Loucy (cell line): ENCODE data around the gene MLXIPL.

ENCODE experiments used
- H2AFZ ChIP-seq: fragments of 200-600 bp; sonication (generic); 2 replicates; pipeline ENCODE4 v1.6.0; 2016; ENCODE audit warnings: antibody characterized with exemption, mild to moderate bottlenecking, low read length, moderate library complexity
- H3F3A ChIP-seq: fragments of 200-600 bp; 2 replicates; pipeline ENCODE4 v1.6.0; 2016; ENCODE audit warnings: antibody characterized with exemption, low read depth, mild to moderate bottlenecking
- H3K27me3 ChIP-seq: fragments of 200-600 bp; sonication (generic); 2 replicates; pipeline ENCODE4 v1.6.1; 2014; ENCODE audit warnings: low read length, mild to moderate bottlenecking; ENCODE audit not compliant: insufficient read depth, poor library complexity, severe bottlenecking
- H3K36me3 ChIP-seq: fragments of 200-600 bp; sonication (generic); 2 replicates; pipeline ENCODE4 v1.6.1; 2016; ENCODE audit warnings: low read length; ENCODE audit not compliant: insufficient read depth
- H3K4me1 ChIP-seq: fragments of 200-600 bp; sonication (generic); 2 replicates; pipeline ENCODE4 v1.5.1; 2014; ENCODE audit warnings: low read length, mild to moderate bottlenecking; ENCODE audit not compliant: insufficient read depth, poor library complexity, severe bottlenecking
- H3K4me2 ChIP-seq: fragments of 200-600 bp; sonication (generic); 2 replicates; pipeline ENCODE4 v1.6.0; 2014; ENCODE audit warnings: antibody characterized with exemption, low read length, low read depth, mild to moderate bottlenecking; ENCODE audit not compliant: poor library complexity, severe bottlenecking
- H3K4me3 ChIP-seq: fragments of 200-600 bp; sonication (generic); 2 replicates; pipeline ENCODE4 v1.5.1; 2014; ENCODE audit warnings: low read length, mild to moderate bottlenecking, mixed read lengths; ENCODE audit not compliant: poor library complexity, severe bottlenecking
- H3K79me2 ChIP-seq: fragments of 200-600 bp; sonication (generic); 2 replicates; pipeline ENCODE4 v1.6.1; 2014; ENCODE audit warnings: low read length; ENCODE audit not compliant: insufficient read depth
- H3K9ac ChIP-seq: fragments of 200-600 bp; sonication (generic); 2 replicates; pipeline ENCODE4 v1.6.0; 2014; ENCODE audit warnings: mild to moderate bottlenecking, low read depth, low read length, moderate library complexity; ENCODE audit not compliant: poor library complexity, severe bottlenecking
- H3K9me2 ChIP-seq: fragments of 200-600 bp; sonication (generic); replicated peaks from 2 replicates; pipeline ENCODE4 v1.6.1; 2016; ENCODE audit warnings: low read depth, low read length, mixed read lengths
- H3K9me3 ChIP-seq: fragments of 200-600 bp; sonication (generic); 2 replicates; pipeline ENCODE4 v1.6.1; 2014; ENCODE audit warnings: mild to moderate bottlenecking, antibody characterized with exemption, low read length, low read depth; ENCODE audit not compliant: insufficient read depth
- H4K20me1 ChIP-seq: fragments of 200-600 bp; sonication (generic); 2 replicates; pipeline ENCODE4 v1.6.0; 2014; ENCODE audit warnings: antibody characterized with exemption, low read length, mild to moderate bottlenecking; ENCODE audit not compliant: insufficient read depth, poor library complexity, severe bottlenecking
- EZH2phosphoT487 ChIP-seq: fragments of 200-600 bp; IDR thresholded peaks from 2 replicates; pipeline ENCODE4 v1.6.1; 2018; ENCODE audit warnings: antibody characterized with exemption, mild to moderate bottlenecking, moderate library complexity, borderline replicate concordance
- TF ChIP-seq, protein P1 (sequence below): fragments of 200-600 bp; sonication (generic); conservative IDR thresholded peaks from 2 replicates; pipeline ENCODE4 v1.5.1; 2014; ENCODE audit warnings: mild to moderate bottlenecking, antibody characterized with exemption, low read length

Gene MLXIPL

DNA sequence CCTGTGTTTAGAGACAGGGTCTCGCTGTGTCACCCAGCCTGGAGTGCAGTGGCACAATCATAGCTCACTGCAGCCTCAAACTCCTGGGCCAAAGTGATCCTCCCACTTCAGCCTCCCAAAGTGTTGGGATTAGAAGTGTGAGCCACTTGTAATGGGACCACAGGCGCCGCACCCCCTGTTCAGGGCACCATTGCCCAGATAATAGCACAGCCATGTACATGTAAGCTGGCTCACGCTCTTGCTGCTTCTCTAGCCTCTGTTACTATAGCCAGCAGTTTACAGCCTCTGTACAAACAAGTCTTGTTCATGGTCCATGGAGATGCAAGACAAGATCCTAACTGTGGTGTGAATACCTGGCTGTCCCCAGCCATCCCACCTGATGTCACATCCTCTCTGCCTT is 4.2 kb upstream of the MLXIPL start:
- Histone ChIP-seq H3K79me2 (no peaks in the 10 kb centered on the region), H3K4me1 (no peaks in the 10 kb centered on the region), H4K20me1 (no peaks in the 10 kb centered on the region), H3K9me2 (no peaks in the 10 kb centered on the region), H3K27me3 (no peaks in the 10 kb centered on the region), H2AFZ (no peak overlapping the region), H3F3A (no peaks in the 10 kb centered on the region), H3K36me3 (no peaks in the 10 kb centered on the region), H3K9ac (no peak overlapping the region), H3K4me3 (no peak overlapping the region), H3K4me2 (no peak overlapping the region), H3K9me3 (no peaks in the 10 kb centered on the region)
- TF ChIP-seq EZH2phosphoT487: no peak
- TF ChIP-seq, protein P1, sequence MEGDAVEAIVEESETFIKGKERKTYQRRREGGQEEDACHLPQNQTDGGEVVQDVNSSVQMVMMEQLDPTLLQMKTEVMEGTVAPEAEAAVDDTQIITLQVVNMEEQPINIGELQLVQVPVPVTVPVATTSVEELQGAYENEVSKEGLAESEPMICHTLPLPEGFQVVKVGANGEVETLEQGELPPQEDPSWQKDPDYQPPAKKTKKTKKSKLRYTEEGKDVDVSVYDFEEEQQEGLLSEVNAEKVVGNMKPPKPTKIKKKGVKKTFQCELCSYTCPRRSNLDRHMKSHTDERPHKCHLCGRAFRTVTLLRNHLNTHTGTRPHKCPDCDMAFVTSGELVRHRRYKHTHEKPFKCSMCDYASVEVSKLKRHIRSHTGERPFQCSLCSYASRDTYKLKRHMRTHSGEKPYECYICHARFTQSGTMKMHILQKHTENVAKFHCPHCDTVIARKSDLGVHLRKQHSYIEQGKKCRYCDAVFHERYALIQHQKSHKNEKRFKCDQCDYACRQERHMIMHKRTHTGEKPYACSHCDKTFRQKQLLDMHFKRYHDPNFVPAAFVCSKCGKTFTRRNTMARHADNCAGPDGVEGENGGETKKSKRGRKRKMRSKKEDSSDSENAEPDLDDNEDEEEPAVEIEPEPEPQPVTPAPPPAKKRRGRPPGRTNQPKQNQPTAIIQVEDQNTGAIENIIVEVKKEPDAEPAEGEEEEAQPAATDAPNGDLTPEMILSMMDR: no peak

DNA sequence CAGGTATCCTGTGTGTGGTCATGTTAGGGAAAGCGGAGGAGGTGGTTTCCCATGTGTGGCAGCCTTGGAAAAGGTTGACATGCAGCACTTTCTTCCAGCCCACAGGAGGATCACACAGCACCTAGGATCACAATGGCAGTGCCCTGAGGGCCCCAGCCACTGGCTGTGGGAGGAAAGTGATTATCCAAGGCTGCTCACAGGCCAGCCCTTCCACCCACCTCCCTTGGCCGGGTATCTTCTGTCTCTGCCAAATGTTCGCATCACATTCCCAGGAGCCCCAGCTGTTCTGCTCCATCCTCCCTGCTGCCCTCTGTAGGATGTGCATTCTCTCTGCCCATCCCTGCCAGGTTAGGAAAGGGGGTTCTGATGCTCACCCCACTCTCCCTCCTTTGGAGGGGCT is 2.5 kb upstream of the MLXIPL start:
- Histone ChIP-seq H3K27me3 (no peaks in the 10 kb centered on the region), H3K9me2 (no peaks in the 10 kb centered on the region), H3K4me3 (no peak overlapping the region), H3K36me3 (no peaks in the 10 kb centered on the region), H3K9ac (no peak overlapping the region), H3F3A (no peaks in the 10 kb centered on the region), H3K4me1 (no peaks in the 10 kb centered on the region), H2AFZ (no peak overlapping the region), H4K20me1 (no peaks in the 10 kb centered on the region), H3K79me2 (no peaks in the 10 kb centered on the region), H3K4me2 (no peak overlapping the region), H3K9me3 (no peaks in the 10 kb centered on the region)
- TF ChIP-seq, protein P1: no peak
- no peak for TF ChIP-seq EZH2phosphoT487

DNA sequence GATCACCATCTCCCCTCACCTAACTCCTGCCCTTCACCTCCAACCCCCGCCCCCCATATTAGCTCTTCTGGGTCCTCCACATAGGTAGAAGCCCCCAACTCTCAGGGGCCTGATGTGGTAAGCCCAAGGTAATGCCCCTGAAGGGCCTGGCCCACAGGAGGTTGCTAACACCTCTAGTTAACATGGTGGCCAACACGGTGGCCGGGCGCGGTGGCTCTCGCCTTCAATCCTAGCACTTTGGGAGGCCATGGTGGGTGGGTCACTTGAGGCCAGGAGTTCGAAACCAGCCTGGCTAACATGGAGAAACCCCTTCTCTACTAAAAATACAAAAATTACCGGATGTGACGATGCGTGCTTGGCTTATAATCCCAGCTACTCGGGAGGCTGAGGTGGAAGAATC is 954 bp upstream of the MLXIPL start:
- H4K20me1 ChIP-seq: no peaks in the 10 kb centered on the region
- no peaks in the 10 kb centered on the region for H3K9me2 ChIP-seq
- TF ChIP-seq EZH2phosphoT487: no peak
- TF ChIP-seq, protein P1: no peak
- no peak overlapping the region for H3K4me3 ChIP-seq
- no peak overlapping the region for H2AFZ ChIP-seq
- H3K9me3 ChIP-seq: no peaks in the 10 kb centered on the region
- H3K4me1 ChIP-seq: no peaks in the 10 kb centered on the region
- H3K79me2 ChIP-seq: no peaks in the 10 kb centered on the region
- H3F3A ChIP-seq: no peaks in the 10 kb centered on the region
- H3K9ac ChIP-seq: no peak overlapping the region
- H3K36me3 ChIP-seq: no peaks in the 10 kb centered on the region
- no peaks in the 10 kb centered on the region for H3K27me3 ChIP-seq
- no peak overlapping the region for H3K4me2 ChIP-seq
